Ishikawa (cell line): ENCODE data around the gene CBARP.

Experiments
- EP300 ChIP-seq: IDR thresholded peaks from 2 replicates; pipeline ENCODE4 v1.6.1; 2012; ENCODE audit warnings: borderline replicate concordance
- FOXM1 ChIP-seq: IDR thresholded peaks from 2 replicates; pipeline ENCODE4 v1.6.1; 2012; ENCODE audit warnings: low read depth, borderline replicate concordance
- RAD21 ChIP-seq: IDR thresholded peaks from 2 replicates; pipeline ENCODE4 v1.6.1; 2012; ENCODE audit warnings: low read depth
- TAF1 ChIP-seq: IDR thresholded peaks from 2 replicates; pipeline ENCODE4 v1.6.1; 2012; ENCODE audit warnings: low read depth, mild to moderate bottlenecking
- TCF12 ChIP-seq: IDR thresholded peaks from 2 replicates; pipeline ENCODE4 v1.6.1; 2012; ENCODE audit warnings: low read depth
- TEAD4 ChIP-seq: IDR thresholded peaks from 2 replicates; pipeline ENCODE4 v1.6.1; 2012
- YY1 ChIP-seq: IDR thresholded peaks from 2 replicates; pipeline ENCODE4 v1.6.1; 2012; ENCODE audit warnings: low read depth
- ZBTB7A ChIP-seq: IDR thresholded peaks from 2 replicates; pipeline ENCODE4 v1.6.1; 2012; ENCODE audit warnings: low read depth
- TF ChIP-seq, protein P1 (sequence below): IDR thresholded peaks from 2 replicates; pipeline ENCODE4 v1.6.1; 2012

DNA sequence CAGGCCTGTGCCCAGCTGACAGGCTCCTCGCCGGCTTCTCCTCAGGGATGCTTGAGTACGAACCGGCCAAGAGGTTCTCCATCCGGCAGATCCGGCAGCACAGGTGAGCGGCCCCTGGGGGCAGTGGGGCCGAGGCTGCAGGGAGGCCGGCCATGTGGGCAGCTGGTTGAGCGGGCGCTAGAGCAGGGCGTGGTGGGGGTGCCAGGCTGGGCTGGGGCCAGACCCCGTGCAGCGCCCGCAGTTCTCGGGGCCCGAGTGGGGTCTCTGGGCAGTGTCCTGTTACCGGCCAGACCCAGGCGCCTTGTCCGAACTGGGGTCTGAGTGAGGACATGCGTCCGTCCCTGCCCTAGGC lies 15.9 kb downstream of the CBARP start:
- TF ChIP-seq TCF12 (no peak), TEAD4 (no peak), EP300 (no peak), TAF1 (no peak), YY1 (no peak), RAD21 (no peak), ZBTB7A (no peak), FOXM1 (no peak)
- TF ChIP-seq, protein P1, sequence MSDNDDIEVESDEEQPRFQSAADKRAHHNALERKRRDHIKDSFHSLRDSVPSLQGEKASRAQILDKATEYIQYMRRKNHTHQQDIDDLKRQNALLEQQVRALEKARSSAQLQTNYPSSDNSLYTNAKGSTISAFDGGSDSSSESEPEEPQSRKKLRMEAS: no peak
